T1000 (cell line): Measurements from ENCODE around the gene SPEF1.
A peak's percentile ranks its signal among the peaks of the same experiment; 100 is the strongest.
"Not testable (repeated sequence)": the region's sequence is repeated elsewhere in the genome, so short reads cannot be mapped to it uniquely, and the experiment has no call there.

Source experiments
- DNase-seq: peaks from one replicate; lab custom pipeline; 2025; ENCODE audit warnings: mixed read lengths; lab: John Stamatoyannopoulos, UW

The SPEF1 gene

GRCh38 chr20:3781153-3781910 lies at the start of gene SPEF1:
Gene SPEF1, minus strand, starts transcription at chr20:3781448. Its CDS starts 161 bp downstream, at chr20:3781287.
- peak; percentile 77 for DNase-seq

GRCh38 chr20:3829891-3830290 lies 48.6 kb upstream of the SPEF1 start:
- not testable (repeated sequence) for DNase-seq

- no peak for DNase-seq
Observed at GRCh38 chr20:3828798-3829197, 47.5 kb upstream of the SPEF1 start.

GRCh38 chr20:3826420-3826819 lies 45.2 kb upstream of the SPEF1 start:
- DNase-seq, result no peak

- no peak for DNase-seq
Observed at GRCh38 chr20:3825526-3825925, 44.3 kb upstream of the SPEF1 start.

GRCh38 chr20:3823881-3824280 lies 42.6 kb upstream of the SPEF1 start:
- DNase-seq, result no peak

- DNase-seq, result no peak
Observed at GRCh38 chr20:3821996-3822395, 40.7 kb upstream of the SPEF1 start.

GRCh38 chr20:3820901-3821727 lies 39.9 kb upstream of the SPEF1 start:
- DNase-seq, result no peak

- peak; percentile 93 for DNase-seq
Observed at GRCh38 chr20:3820048-3820900, 39.0 kb upstream of the SPEF1 start, which contains the start of gene AP5S1. Gene AP5S1, plus strand, starts transcription at chr20:3820547. Its CDS starts 1,571 bp downstream, at chr20:3822118.

- no peak for DNase-seq
Observed at GRCh38 chr20:3819411-3820047, 38.3 kb upstream of the SPEF1 start.

- DNase-seq, result peak; percentile 31
Observed at GRCh38 chr20:3818155-3819151, 37.2 kb upstream of the SPEF1 start.

GRCh38 chr20:3815703-3816315 lies 34.6 kb upstream of the SPEF1 start:
- DNase-seq, result no peak

GRCh38 chr20:3814928-3815495 lies 33.8 kb upstream of the SPEF1 start:
- DNase-seq, result no peak

GRCh38 chr20:3813848-3814581 lies 32.8 kb upstream of the SPEF1 start:
- no peak for DNase-seq

GRCh38 chr20:3812975-3813847 lies 32.0 kb upstream of the SPEF1 start:
- DNase-seq, result no peak

GRCh38 chr20:3812259-3812681 lies 31.0 kb upstream of the SPEF1 start:
- no peak for DNase-seq

GRCh38 chr20:3811467-3812258 lies 30.4 kb upstream of the SPEF1 start:
- peak; percentile 97 for DNase-seq
